IMR-90 (cell line): ENCODE results near the gene SCGB1A1. TPM values are rescaled to one million over a fixed set of nuclear protein-coding genes. Genes with fewer than 3 reads are reported as not detected.
A peak's percentile ranks its signal among the peaks of the same experiment; 100 is the strongest.

ENCODE experiments used
- ATAC-seq: fragments of 200-7000 bp; cut with Tn5 transposase; 2 replicates; pipeline ENCODE4 v1.9.1; 2020; ENCODE audit warnings: low read depth, mild to moderate bottlenecking, moderate library complexity
- BruUV-seq: library from RNA; stranded (reverse); fragments of 400-500 nt; replicated peaks from 2 replicates; lab custom pipeline; 2021; lab: Mats Ljungman, UMichigan
- CTCF ChIA-PET: fragments of 300-600 bp; formaldehyde crosslinking; extraction: SDS; loops from one replicate; lab custom pipeline; 2021; ENCODE audit warnings: antibody characterized with exemption; lab: Yijun Ruan, JAX
- POLR2A ChIA-PET: fragments of 300-600 bp; sonication (Branson Sonifier 250); formaldehyde crosslinking; loops from one replicate; lab custom pipeline; 2022; ENCODE audit warnings: antibody characterized with exemption; ENCODE audit not compliant: unreplicated experiment; lab: Charles Lee
- DNase-seq: peaks from one replicate; pipeline ENCODE4 v3.0.0; 2013
- H2AFZ ChIP-seq: replicated peaks from 2 replicates; pipeline ENCODE3; 2013; ENCODE audit warnings: low read length, mild to moderate bottlenecking; ENCODE audit not compliant: poor library complexity
- H2AK5ac ChIP-seq: 2 replicates; pipeline ENCODE4 v1.6.1; 2013; ENCODE audit warnings: low read depth, low read length, inconsistent platforms
- H2AK9ac ChIP-seq: replicated peaks from 2 replicates; pipeline ENCODE3; 2013; ENCODE audit warnings: mild to moderate bottlenecking, low read depth, low read length, moderate library complexity; ENCODE audit not compliant: poor library complexity
- H2BK120ac ChIP-seq: 2 replicates; pipeline ENCODE4 v1.6.1; 2013; ENCODE audit warnings: low read depth, low read length, inconsistent platforms
- H2BK15ac ChIP-seq: 3 replicates; pipeline ENCODE4 v1.6.1; 2013; ENCODE audit warnings: low read depth, low read length, inconsistent platforms
- H2BK20ac ChIP-seq: 2 replicates; pipeline ENCODE4 v1.6.1; 2013; ENCODE audit warnings: low read depth, mild to moderate bottlenecking, inconsistent platforms, low read length, moderate library complexity
- H2BK5ac ChIP-seq: 2 replicates; pipeline ENCODE4 v1.6.1; 2013; ENCODE audit warnings: mild to moderate bottlenecking, low read depth, low read length, inconsistent platforms; ENCODE audit not compliant: poor library complexity, severe bottlenecking
- H3K14ac ChIP-seq: replicated peaks from 2 replicates; pipeline ENCODE4 v1.6.1; 2013; ENCODE audit warnings: low read depth, low read length, inconsistent platforms
- H3K18ac ChIP-seq: 2 replicates; pipeline ENCODE4 v1.6.1; 2013; ENCODE audit warnings: low read depth, low read length, control low read depth
- H3K23ac ChIP-seq: 2 replicates; pipeline ENCODE4 v1.6.1; 2013; ENCODE audit warnings: low read depth, low read length, inconsistent platforms
- H3K27ac ChIP-seq: 2 replicates; pipeline ENCODE4 v1.5.1; 2013; ENCODE audit warnings: mild to moderate bottlenecking, control low read depth, low read length; ENCODE audit not compliant: insufficient read depth
- H3K27me3 ChIP-seq: 2 replicates; pipeline ENCODE4 v1.6.1; 2013; ENCODE audit warnings: low read length; ENCODE audit not compliant: control insufficient read depth, insufficient read depth
- H3K36me3 ChIP-seq: 2 replicates; pipeline ENCODE4 v1.6.1; 2013; ENCODE audit warnings: low read length, mixed read lengths; ENCODE audit not compliant: control insufficient read depth, insufficient read depth
- H3K4ac ChIP-seq: 2 replicates; pipeline ENCODE4 v1.6.1; 2013; ENCODE audit warnings: low read depth, low read length, inconsistent platforms
- H3K4me1 ChIP-seq: 2 replicates; pipeline ENCODE4 v1.6.1; 2013; ENCODE audit warnings: low read length, mixed read lengths; ENCODE audit not compliant: control insufficient read depth, insufficient read depth
- H3K4me2 ChIP-seq: 2 replicates; pipeline ENCODE4 v1.6.1; 2013; ENCODE audit warnings: low read depth, mild to moderate bottlenecking, control low read depth, low read length, moderate library complexity
- H3K4me3 ChIP-seq: 2 replicates; pipeline ENCODE4 v1.5.1; 2013; ENCODE audit warnings: low read depth, mild to moderate bottlenecking, control low read depth, low read length, moderate library complexity; ENCODE audit not compliant: insufficient read depth
- H3K56ac ChIP-seq: 2 replicates; pipeline ENCODE4 v1.6.1; 2013; ENCODE audit warnings: low read length, inconsistent platforms; ENCODE audit not compliant: insufficient read depth; ENCODE audit errors: extremely low read depth
- H3K79me1 ChIP-seq, 2 experiments: 2 replicates each; pipeline ENCODE4 v1.6.1; 2013; ENCODE audit warnings: low read length in 2 of 2, inconsistent platforms in 1 of 2, low read depth in 1 of 2
- H3K9ac ChIP-seq: 2 replicates; pipeline ENCODE4 v1.6.1; 2013; ENCODE audit warnings: low read depth, low read length, control low read depth
- H3K9me1 ChIP-seq: 2 replicates; pipeline ENCODE4 v1.6.1; 2013; ENCODE audit warnings: low read length, inconsistent platforms; ENCODE audit not compliant: insufficient read depth
- H3K9me3 ChIP-seq: 2 replicates; pipeline ENCODE4 v1.6.1; 2013; ENCODE audit warnings: low read length; ENCODE audit not compliant: control insufficient read depth, insufficient read depth
- H4K20me1 ChIP-seq: 2 replicates; pipeline ENCODE4 v1.6.1; 2013; ENCODE audit warnings: low read length, inconsistent platforms; ENCODE audit not compliant: insufficient read depth
- H4K5ac ChIP-seq: 2 replicates; pipeline ENCODE4 v1.6.1; 2013; ENCODE audit warnings: mild to moderate bottlenecking, low read depth, low read length, control low read depth
- H4K8ac ChIP-seq, 2 experiments: 2 replicates each; pipeline ENCODE4 v1.6.1; 2013; ENCODE audit warnings: low read depth in 2 of 2, low read length in 2 of 2, control low read depth in 1 of 2, inconsistent platforms in 1 of 2
- H4K91ac ChIP-seq: 2 replicates; pipeline ENCODE4 v1.6.1; 2013; ENCODE audit warnings: low read depth, low read length, inconsistent platforms; ENCODE audit not compliant: insufficient read depth
- BHLHE40 ChIP-seq: fragments of 150-350 bp; IDR thresholded peaks from 2 replicates; pipeline ENCODE4 v1.6.1; 2016; ENCODE audit warnings: mild to moderate bottlenecking, low read depth, low read length
- CHD1 ChIP-seq: IDR thresholded peaks from 2 replicates; pipeline ENCODE4 v1.6.1; 2012; ENCODE audit warnings: low read depth, low read length, improper control_type of control experiment
- MAZ ChIP-seq: IDR thresholded peaks from 2 replicates; pipeline ENCODE4 v1.6.1; 2012; ENCODE audit warnings: low read depth, mild to moderate bottlenecking, low read length, improper control_type of control experiment, moderate library complexity, borderline replicate concordance
- NFE2L2 ChIP-seq: fragments of 150-350 bp; IDR thresholded peaks from 2 replicates; pipeline ENCODE4 v1.6.1; 2016; ENCODE audit warnings: low read depth, mild to moderate bottlenecking, low read length
- RAD21 ChIP-seq: IDR thresholded peaks from 2 replicates; pipeline ENCODE4 v1.6.1; 2012; ENCODE audit warnings: low read length, improper control_type of control experiment
- WGBS, 2 experiments: methylation state at CpG; one replicate each; pipeline versions ENCODE4 v1.1.5 to v1.1.7; 2013; ENCODE audit warnings: missing lambda C conversion rate in 2 of 2; ENCODE audit not compliant: insufficient read length in 1 of 2; ENCODE audit errors: extremely low coverage in 2 of 2; 5-methylcytosine and 5-hydroxymethylcytosine counted together
- dilution Hi-C: fragments of 300-500 bp; cut with HindIII; formaldehyde crosslinking; loops from one replicate; pipeline ENCODE4 v1.14.3; 2018; ENCODE audit warnings: low sequenced_read_pairs; ENCODE audit not compliant: unreplicated experiment
- in situ Hi-C: fragments of 300-500 bp; cut with MboI; formaldehyde crosslinking; loops from 3 replicates; pipeline ENCODE4 v1.14.3; 2019; ENCODE audit warnings: low sequenced_read_pairs, inconsistent platforms, mixed read lengths
- intact Hi-C: fragments of 100-400 bp; cut with micrococcal nuclease; formaldehyde crosslinking; loops from 2 replicates; pipeline ENCODE4 v1.10.0; 2022
- polyA plus RNA-seq, 3 experiments: library from polyadenylated mRNA; depleted of rRNA; stranded (reverse); fragments of >200 nt; gene quantifications; 2 replicates each; pipeline ENCODE4 v1.2.3, GENCODE V29; 2012; ENCODE audit warnings: low replicate concordance in 1 of 3
- total RNA-seq: library from RNA; depleted of rRNA; stranded (reverse); fragments of >200 nt; gene quantifications from 2 replicates; pipeline ENCODE4 v1.2.3, GENCODE V29; 2012
- TF ChIP-seq, protein P1 (sequence below): fragments of 150-350 bp; IDR thresholded peaks from 2 replicates; pipeline ENCODE4 v1.6.1; 2016; ENCODE audit warnings: low read depth, mild to moderate bottlenecking, low read length, moderate library complexity, borderline replicate concordance

SCGB1A1 gene
- total and polyA plus RNA-seq, 2 of the 4 experiments (the other 2 are of a cell fraction), result not detected

DNA sequence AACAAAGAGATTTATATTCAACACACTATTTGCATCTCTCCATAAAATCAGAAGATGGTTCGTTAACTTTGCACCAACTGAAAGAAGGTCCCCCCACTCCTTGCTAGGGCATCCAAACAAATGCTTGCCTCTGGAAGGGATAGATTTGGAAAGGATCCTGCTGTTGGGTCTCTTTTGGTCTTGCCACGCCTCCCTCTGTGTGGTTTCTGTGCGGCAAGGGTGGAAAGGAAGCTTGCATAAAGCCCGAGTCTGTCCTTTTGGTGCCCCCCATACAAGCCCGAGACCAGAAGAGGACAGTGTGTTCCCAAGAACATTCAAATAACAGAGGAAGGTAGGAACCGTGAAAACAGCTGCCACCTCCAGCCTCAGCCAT, 15.1 kb downstream of the SCGB1A1 start:
- H2AK5ac ChIP-seq, result peak overlapping the region; percentile 82
- TF ChIP-seq NFE2L2 (no peak), BHLHE40 (no peak), MAZ (no peak), CHD1 (no peak), RAD21 (no peak)
- TF ChIP-seq, protein P1, sequence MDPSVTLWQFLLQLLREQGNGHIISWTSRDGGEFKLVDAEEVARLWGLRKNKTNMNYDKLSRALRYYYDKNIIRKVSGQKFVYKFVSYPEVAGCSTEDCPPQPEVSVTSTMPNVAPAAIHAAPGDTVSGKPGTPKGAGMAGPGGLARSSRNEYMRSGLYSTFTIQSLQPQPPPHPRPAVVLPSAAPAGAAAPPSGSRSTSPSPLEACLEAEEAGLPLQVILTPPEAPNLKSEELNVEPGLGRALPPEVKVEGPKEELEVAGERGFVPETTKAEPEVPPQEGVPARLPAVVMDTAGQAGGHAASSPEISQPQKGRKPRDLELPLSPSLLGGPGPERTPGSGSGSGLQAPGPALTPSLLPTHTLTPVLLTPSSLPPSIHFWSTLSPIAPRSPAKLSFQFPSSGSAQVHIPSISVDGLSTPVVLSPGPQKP, result no peak
- H3K14ac ChIP-seq, result peak overlapping the region; percentile 40; the same call in 1 of the 2 replicates
- no peak overlapping the region; the same call in 1 of the 2 replicates for H3K56ac ChIP-seq
- 47% methylated on average over 3 of the region's 6 CpGs; no CpG with 5 or more reads in 1 of the 2 experiments for WGBS, 2 experiments
- H2BK15ac ChIP-seq, result peak overlapping the region; percentile 88; the same call in 2 of the 3 replicates
- H3K36me3 ChIP-seq, result no peaks in the 10 kb centered on the region
- H3K18ac ChIP-seq, result peak overlapping the region; percentile 1
- no peaks in the 10 kb centered on the region for H3K9me3 ChIP-seq
- no peaks in the 10 kb centered on the region for H4K20me1 ChIP-seq
- H3K4me1 ChIP-seq, result peaks cover 20% of the 10 kb centered on the region
- peaks cover 19% of the 10 kb centered on the region for H3K9me1 ChIP-seq
- H2BK120ac ChIP-seq, result peak overlapping the region; percentile 59
- no peak overlapping the region; the same call in 1 of the 2 replicates for H3K9ac ChIP-seq
- no TSS peak for BruUV-seq
- peak overlapping the region in 1 of 2 experiments; percentile 15; a peak in 1 of 4 replicates for H4K8ac ChIP-seq
- dilution Hi-C loops, result no loop called here
- DNase-seq, result no peak
- ChIA-PET CTCF (interaction anchor here (1.5 kb wide), 1 partner anchor 9 kb away, joined by 4 read pairs; no protein-coding TSS in a partner anchor), POLR2A (no interaction called here)
- no peak overlapping the region for H3K4me2 ChIP-seq
- peak overlapping the region; percentile 85 for H2BK20ac ChIP-seq
- H4K91ac ChIP-seq, result peak overlapping the region; percentile 78; the same call in 1 of the 2 replicates
- H2AK9ac ChIP-seq, result peak overlapping the region; percentile 5
- peak overlapping the region; percentile 61; the same call in 1 of the 2 replicates for H4K5ac ChIP-seq
- peak overlapping the region; percentile 68 for H3K4ac ChIP-seq
- in situ Hi-C loops, result no loop called here
- intact Hi-C loops, result no loop called here
- H3K23ac ChIP-seq, result 0 out of 2 replicates have a peak overlapping the region, but pooled peaks have one; percentile 52
- no peak overlapping the region for H3K4me3 ChIP-seq
- H2BK5ac ChIP-seq, result no peak overlapping the region
- 0 out of 2 replicates have a peak overlapping the region, but pooled peaks have one; percentile 3 for H3K27ac ChIP-seq
- peak overlapping the region; percentile 75 for H2AFZ ChIP-seq
- no peaks in the 10 kb centered on the region for H3K27me3 ChIP-seq
- no peak for ATAC-seq
- peaks cover 0 to 19% of the 10 kb centered on the region in 2 experiments; a peak in 2 of 4 replicates for H3K79me1 ChIP-seq
